BE2C (cell line): ENCODE results near the gene PCBP3.
A peak's percentile ranks its signal among the peaks of the same experiment; 100 is the strongest.

ENCODE experiments used
- DNase-seq: peaks from one replicate; pipeline ENCODE4 v3.0.0-alpha.2; 2020
- H3K27me3 ChIP-seq: fragments of 250-450 bp; sonication (Bioruptor Pico); 2 replicates; pipeline ENCODE4 v1.5.1; 2020; ENCODE audit warnings: mild to moderate bottlenecking
- H3K36me3 ChIP-seq: fragments of 250-450 bp; sonication (Bioruptor Pico); 2 replicates; pipeline ENCODE4 v1.5.1; 2020; ENCODE audit warnings: mild to moderate bottlenecking
- H3K4me1 ChIP-seq: fragments of 250-450 bp; sonication (Bioruptor Pico); 2 replicates; pipeline ENCODE4 v1.5.1; 2020
- H3K4me3 ChIP-seq: 2 replicates; pipeline ENCODE4 v1.5.1; 2011; ENCODE audit warnings: low read depth, low read length
- H3K9me3 ChIP-seq: fragments of 250-450 bp; sonication (Bioruptor Pico); 2 replicates; pipeline ENCODE4 v1.5.1; 2020
- TF ChIP-seq, protein P1 (sequence below): IDR thresholded peaks from 2 replicates; pipeline ENCODE4 v1.5.1; 2012; ENCODE audit warnings: mild to moderate bottlenecking, low read depth, low read length

The PCBP3 gene

DNA sequence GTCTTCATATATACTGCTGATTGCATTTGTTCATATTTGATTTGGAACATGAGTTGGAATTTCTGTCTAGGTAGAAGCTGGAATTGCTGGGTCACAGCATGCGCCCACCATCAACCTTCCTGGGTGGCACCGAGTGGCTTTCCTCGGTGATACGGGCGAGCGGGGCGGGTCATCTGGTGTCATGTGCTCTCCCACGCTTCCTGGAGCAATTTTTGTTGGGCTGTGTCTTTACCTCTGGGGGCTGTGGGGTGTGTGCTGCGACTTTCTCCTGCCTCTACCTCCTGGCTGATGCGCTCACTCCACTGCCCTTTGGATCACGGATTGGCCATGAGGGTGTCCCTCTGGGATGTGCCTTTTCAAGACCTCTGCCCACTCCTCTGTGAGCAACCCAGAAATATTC, 229.4 kb downstream of the PCBP3 start:
- Histone ChIP-seq H3K4me1 (peaks cover 29% of the 10 kb centered on the region), H3K36me3 (peaks cover 8% of the 10 kb centered on the region), H3K27me3 (no peaks in the 10 kb centered on the region)

DNA sequence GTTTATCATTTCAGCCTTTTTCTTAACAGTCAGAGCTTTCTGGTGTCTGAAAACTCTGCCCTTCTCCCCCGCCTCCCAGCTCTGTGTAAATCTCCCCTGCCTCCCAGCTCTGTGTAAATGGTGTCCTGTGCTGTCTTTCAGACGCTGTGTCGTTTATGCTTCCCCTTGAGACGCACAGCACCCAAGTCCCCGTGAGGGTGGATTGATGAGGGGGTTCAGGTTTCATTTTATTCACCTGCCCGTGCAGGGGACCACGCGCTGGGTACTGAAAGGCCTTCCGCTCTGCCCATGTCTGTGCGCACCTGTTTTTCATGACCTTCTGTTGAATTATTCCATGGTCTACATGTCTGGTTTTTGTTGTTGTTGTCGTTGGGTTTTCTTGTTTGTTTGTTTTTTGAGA, 229.9 kb downstream of the PCBP3 start:
- TF ChIP-seq, protein P1, sequence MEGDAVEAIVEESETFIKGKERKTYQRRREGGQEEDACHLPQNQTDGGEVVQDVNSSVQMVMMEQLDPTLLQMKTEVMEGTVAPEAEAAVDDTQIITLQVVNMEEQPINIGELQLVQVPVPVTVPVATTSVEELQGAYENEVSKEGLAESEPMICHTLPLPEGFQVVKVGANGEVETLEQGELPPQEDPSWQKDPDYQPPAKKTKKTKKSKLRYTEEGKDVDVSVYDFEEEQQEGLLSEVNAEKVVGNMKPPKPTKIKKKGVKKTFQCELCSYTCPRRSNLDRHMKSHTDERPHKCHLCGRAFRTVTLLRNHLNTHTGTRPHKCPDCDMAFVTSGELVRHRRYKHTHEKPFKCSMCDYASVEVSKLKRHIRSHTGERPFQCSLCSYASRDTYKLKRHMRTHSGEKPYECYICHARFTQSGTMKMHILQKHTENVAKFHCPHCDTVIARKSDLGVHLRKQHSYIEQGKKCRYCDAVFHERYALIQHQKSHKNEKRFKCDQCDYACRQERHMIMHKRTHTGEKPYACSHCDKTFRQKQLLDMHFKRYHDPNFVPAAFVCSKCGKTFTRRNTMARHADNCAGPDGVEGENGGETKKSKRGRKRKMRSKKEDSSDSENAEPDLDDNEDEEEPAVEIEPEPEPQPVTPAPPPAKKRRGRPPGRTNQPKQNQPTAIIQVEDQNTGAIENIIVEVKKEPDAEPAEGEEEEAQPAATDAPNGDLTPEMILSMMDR, result no peak
- no peaks in the 10 kb centered on the region for H3K27me3 ChIP-seq
- no peaks in the 10 kb centered on the region for H3K9me3 ChIP-seq
- H3K4me1 ChIP-seq, result peaks cover 32% of the 10 kb centered on the region
- no peak for DNase-seq
- H3K4me3 ChIP-seq, result no peak overlapping the region
- H3K36me3 ChIP-seq, result peaks cover 8% of the 10 kb centered on the region

More for the DNA sequence above, 229.4 kb downstream of the PCBP3 start:
- no peak overlapping the region for H3K4me3 ChIP-seq
- DNase-seq, result no peak
- H3K9me3 ChIP-seq, result no peaks in the 10 kb centered on the region
- TF ChIP-seq, protein P1, result no peak

DNA sequence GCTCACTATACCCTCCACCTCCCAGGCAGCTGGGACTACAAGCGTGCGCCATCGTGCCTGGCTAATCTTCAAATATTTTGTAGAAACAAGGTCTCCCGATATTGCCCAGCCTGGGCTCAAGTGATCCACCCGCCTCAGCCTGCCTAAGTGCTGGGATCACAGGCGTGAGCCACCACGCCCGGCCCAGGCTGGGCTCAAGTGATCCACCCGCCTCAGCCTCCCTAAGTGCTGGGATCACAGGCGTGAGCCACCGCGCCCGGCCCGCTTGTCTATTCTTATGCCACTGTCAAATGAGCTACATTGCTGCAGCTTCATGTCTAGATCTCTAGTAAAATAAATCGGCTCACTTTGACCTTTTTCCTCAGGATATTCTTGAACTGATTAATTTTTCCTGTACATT, 230.3 kb downstream of the PCBP3 start:
- no peaks in the 10 kb centered on the region for H3K27me3 ChIP-seq
- TF ChIP-seq, protein P1, result no peak
- H3K36me3 ChIP-seq, result peaks cover 8% of the 10 kb centered on the region
- no peak overlapping the region for H3K4me3 ChIP-seq
- DNase-seq, result no peak
- H3K4me1 ChIP-seq, result peaks cover 32% of the 10 kb centered on the region
- no peaks in the 10 kb centered on the region for H3K9me3 ChIP-seq

DNA sequence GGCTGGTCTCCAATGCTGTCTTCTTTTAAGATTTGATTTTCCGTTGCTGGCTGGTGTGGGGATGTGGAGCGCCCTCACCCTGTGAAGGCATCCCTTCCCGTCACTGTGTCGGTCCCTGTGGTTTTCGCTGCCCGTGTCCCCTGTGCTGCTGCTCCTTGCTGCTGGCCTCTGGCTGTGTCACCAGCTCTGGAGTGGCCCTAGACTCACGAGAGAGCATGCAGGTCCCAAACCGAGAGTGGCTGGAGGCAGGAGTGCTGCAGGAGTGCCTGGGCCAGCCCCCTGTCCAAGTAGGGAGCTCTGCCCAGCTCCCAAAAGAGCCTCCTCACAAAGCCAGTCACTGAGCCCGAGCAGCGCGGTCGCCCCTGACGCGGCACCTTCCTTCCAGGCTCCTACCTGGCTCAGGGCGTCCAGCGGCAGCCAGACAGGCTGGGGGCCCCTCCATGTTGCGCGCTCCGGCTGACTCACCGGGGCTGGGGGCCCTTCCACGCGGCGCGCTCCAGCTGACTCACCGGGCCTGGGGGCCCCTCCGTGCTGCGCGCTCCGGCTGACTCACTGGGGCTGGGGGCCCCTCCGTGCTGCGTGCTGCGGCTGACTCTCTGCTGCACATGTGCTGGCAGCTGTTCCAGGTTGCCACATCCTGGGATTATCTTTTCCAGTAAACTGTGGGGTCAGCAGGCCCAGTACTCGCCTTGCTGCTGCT, 231.3 kb downstream of the PCBP3 start:
- TF ChIP-seq, protein P1, result no peak
- H3K27me3 ChIP-seq, result no peaks in the 10 kb centered on the region
- peak; percentile 78 for DNase-seq
- H3K4me1 ChIP-seq, result peaks cover 33% of the 10 kb centered on the region
- H3K9me3 ChIP-seq, result no peaks in the 10 kb centered on the region
- H3K36me3 ChIP-seq, result peaks cover 4% of the 10 kb centered on the region; the same call in 1 of the 2 replicates
- peak overlapping the region; percentile 37 for H3K4me3 ChIP-seq

DNA sequence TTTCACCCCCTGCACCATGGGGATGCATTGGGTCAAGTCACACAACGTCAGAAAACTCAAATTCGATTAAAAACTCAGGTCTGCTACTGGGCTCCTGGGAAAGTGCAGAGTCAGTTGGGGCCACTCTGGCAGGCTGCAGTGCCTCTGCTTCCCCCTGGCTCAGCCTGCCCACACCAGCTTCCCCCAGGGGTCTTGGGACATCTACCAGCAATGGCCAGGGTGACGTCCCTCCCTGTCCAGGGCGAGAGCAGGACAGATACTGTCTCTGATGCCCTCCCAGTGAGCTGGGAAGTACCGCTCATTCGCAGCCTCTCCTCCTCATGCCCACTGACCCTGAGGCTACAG, 231.9 kb downstream of the PCBP3 start:
- Histone ChIP-seq H3K36me3 (peaks cover 3% of the 10 kb centered on the region; the same call in 1 of the 2 replicates), H3K4me3 (peak overlapping the region; percentile 37), H3K27me3 (no peaks in the 10 kb centered on the region), H3K9me3 (no peaks in the 10 kb centered on the region), H3K4me1 (peaks cover 37% of the 10 kb centered on the region)
- DNase-seq, result peak; percentile 21
- TF ChIP-seq, protein P1, result no peak

DNA sequence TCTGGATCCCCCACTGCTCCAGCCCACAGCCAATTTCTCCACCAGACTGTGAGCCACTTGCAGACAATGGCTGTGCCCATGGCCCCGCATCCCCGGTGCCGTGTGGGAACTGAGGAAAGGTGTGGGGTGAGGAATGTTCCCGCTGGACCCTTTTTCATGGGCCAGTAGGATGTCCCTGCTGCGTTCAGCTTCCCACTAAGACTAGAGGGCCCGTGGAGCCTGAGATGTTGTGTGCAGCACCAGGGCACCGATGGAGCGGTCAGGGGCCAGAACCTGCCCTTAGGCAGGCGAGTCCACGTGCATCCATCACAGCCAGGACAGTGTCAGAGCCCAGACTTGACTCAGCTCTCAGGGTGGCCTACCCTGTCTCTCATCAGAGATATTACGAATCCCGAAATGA, 232.4 kb downstream of the PCBP3 start:
- no peaks in the 10 kb centered on the region for H3K36me3 ChIP-seq

More for the DNA sequence above, 232.4 kb downstream of the PCBP3 start:
- Histone ChIP-seq H3K27me3 (no peaks in the 10 kb centered on the region), H3K4me1 (peaks cover 37% of the 10 kb centered on the region), H3K9me3 (no peaks in the 10 kb centered on the region), H3K4me3 (no peak overlapping the region)
- peak; percentile 12 for DNase-seq
- TF ChIP-seq, protein P1, result no peak
